Measurements from ENCODE around the gene FRY.
A peak's percentile ranks its signal among the peaks of the same experiment; 100 is the strongest.

The FRY gene

GRCh38 chr13:32141462-32141861, 109.9 kb downstream of the FRY start:
- H2AFZ ChIP-seq (ENCODE audit: low read depth, low read length): no peak overlapping the region
- H3K4me2 ChIP-seq (ENCODE audit: low read length): no peak overlapping the region
- no peak overlapping the region for H3K4me3 ChIP-seq (ENCODE audit: low read length)
- no peaks in the 10 kb centered on the region for H3K79me2 ChIP-seq (ENCODE audit: low read length)
- H4K20me1 ChIP-seq (ENCODE audit: insufficient read depth, low read length): no peaks in the 10 kb centered on the region
- H3K4me1 ChIP-seq (ENCODE audit: low read length): no peaks in the 10 kb centered on the region
- H3K27ac ChIP-seq (ENCODE audit: low read length): no peak overlapping the region
- no peaks in the 10 kb centered on the region for H3K9me3 ChIP-seq (ENCODE audit: insufficient read depth, low read length)
- no peak overlapping the region for H3K9ac ChIP-seq (ENCODE audit: low read length)
- TF ChIP-seq EZH2phosphoT487 (IDR thresholded peaks at IDR 0.05; ENCODE audit: low read depth) (no peak), CTCF (IDR thresholded peaks at IDR 0.05; ENCODE audit: low read depth, low read length) (no peak)
- H3K27me3 ChIP-seq (ENCODE audit: low read depth, low read length): no peaks in the 10 kb centered on the region
- H3K36me3 ChIP-seq (replicated peaks; ENCODE audit: low read depth, low read length): no peaks in the 10 kb centered on the region

GRCh38 chr13:32142115-32142514, 110.5 kb downstream of the FRY start:
- TF ChIP-seq EZH2phosphoT487 (IDR thresholded peaks at IDR 0.05; ENCODE audit: low read depth): no peak
- TF ChIP-seq CTCF (IDR thresholded peaks at IDR 0.05; ENCODE audit: low read depth, low read length): no peak
- H3K79me2 ChIP-seq (ENCODE audit: low read length): no peaks in the 10 kb centered on the region
- no peak overlapping the region for H3K27ac ChIP-seq (ENCODE audit: low read length)
- H2AFZ ChIP-seq (ENCODE audit: low read depth, low read length): no peak overlapping the region
- no peaks in the 10 kb centered on the region for H3K4me1 ChIP-seq (ENCODE audit: low read length)
- no peak overlapping the region for H3K9ac ChIP-seq (ENCODE audit: low read length)
- no peaks in the 10 kb centered on the region for H3K9me3 ChIP-seq (ENCODE audit: insufficient read depth, low read length)
- no peaks in the 10 kb centered on the region for H3K36me3 ChIP-seq (replicated peaks; ENCODE audit: low read depth, low read length)
- H3K4me3 ChIP-seq (ENCODE audit: low read length): no peak overlapping the region
- no peaks in the 10 kb centered on the region for H3K27me3 ChIP-seq (ENCODE audit: low read depth, low read length)
- H3K4me2 ChIP-seq (ENCODE audit: low read length): no peak overlapping the region
- H4K20me1 ChIP-seq (ENCODE audit: insufficient read depth, low read length): no peaks in the 10 kb centered on the region

GRCh38 chr13:32142956-32143375, 111.4 kb downstream of the FRY start:
- H3K4me1 ChIP-seq (ENCODE audit: low read length): no peaks in the 10 kb centered on the region
- TF ChIP-seq CTCF (IDR thresholded peaks at IDR 0.05; ENCODE audit: low read depth, low read length) (no peak), EZH2phosphoT487 (IDR thresholded peaks at IDR 0.05; ENCODE audit: low read depth) (no peak)
- H2AFZ ChIP-seq (ENCODE audit: low read depth, low read length): no peak overlapping the region
- H3K27me3 ChIP-seq (ENCODE audit: low read depth, low read length): no peaks in the 10 kb centered on the region
- H3K27ac ChIP-seq (ENCODE audit: low read length): no peak overlapping the region
- no peaks in the 10 kb centered on the region for H3K9me3 ChIP-seq (ENCODE audit: insufficient read depth, low read length)
- no peaks in the 10 kb centered on the region for H3K79me2 ChIP-seq (ENCODE audit: low read length)
- no peak overlapping the region for H3K9ac ChIP-seq (ENCODE audit: low read length)
- H3K4me3 ChIP-seq (ENCODE audit: low read length): no peak overlapping the region
- H3K4me2 ChIP-seq (ENCODE audit: low read length): no peak overlapping the region
- H3K36me3 ChIP-seq (replicated peaks; ENCODE audit: low read depth, low read length): no peaks in the 10 kb centered on the region
- H4K20me1 ChIP-seq (ENCODE audit: insufficient read depth, low read length): no peaks in the 10 kb centered on the region

- no peaks in the 10 kb centered on the region for H3K36me3 ChIP-seq (replicated peaks; ENCODE audit: low read depth, low read length)
- no peaks in the 10 kb centered on the region for H3K9me3 ChIP-seq (ENCODE audit: insufficient read depth, low read length)
- H3K27ac ChIP-seq (ENCODE audit: low read length): no peak overlapping the region
- no peaks in the 10 kb centered on the region for H3K4me1 ChIP-seq (ENCODE audit: low read length)
- 0 out of 2 replicates have a peak overlapping the region, but pooled peaks have one; percentile 11 for H2AFZ ChIP-seq (ENCODE audit: low read depth, low read length)
- H3K79me2 ChIP-seq (ENCODE audit: low read length): no peaks in the 10 kb centered on the region
- no peaks in the 10 kb centered on the region for H3K27me3 ChIP-seq (ENCODE audit: low read depth, low read length)
- H3K4me3 ChIP-seq (ENCODE audit: low read length): no peak overlapping the region
- TF ChIP-seq EZH2phosphoT487 (IDR thresholded peaks at IDR 0.05; ENCODE audit: low read depth) (no peak), CTCF (IDR thresholded peaks at IDR 0.05; ENCODE audit: low read depth, low read length) (no peak)
- no peaks in the 10 kb centered on the region for H4K20me1 ChIP-seq (ENCODE audit: insufficient read depth, low read length)
- no peak overlapping the region for H3K4me2 ChIP-seq (ENCODE audit: low read length)
- H3K9ac ChIP-seq (ENCODE audit: low read length): no peak overlapping the region
These were observed 115.6 kb downstream of the FRY start for GRCh38 chr13:32147193-32147592.
